Mesothelial cell of epicardium (in vitro differentiated cells): ENCODE data around the gene TMBIM4. TPM values are rescaled to one million over a fixed set of nuclear protein-coding genes. Genes with fewer than 3 reads are reported as not detected.
A peak's percentile ranks its signal among the peaks of the same experiment; 100 is the strongest.
"Not testable (repeated sequence)": the region's sequence is repeated elsewhere in the genome, so short reads cannot be mapped to it uniquely, and the experiment has no call there.

Experiments used
- DNase-seq, 2 experiments: peaks; one replicate each; pipeline ENCODE4 v3.0.0; 2021; ENCODE audit warnings: low spot score in 2 of 2; ENCODE audit not compliant: unreplicated experiment in 2 of 2
- H3K27ac Mint-ChIP-seq: 2 replicates; pipeline ENCODE4 v1.8.0; 2021; ENCODE audit warnings: mixed read lengths
- H3K27me3 Mint-ChIP-seq: 2 replicates; pipeline ENCODE4 v1.8.0; 2021; ENCODE audit warnings: low read depth, mixed read lengths
- H3K36me3 Mint-ChIP-seq: 2 replicates; pipeline ENCODE4 v1.8.0; 2021; ENCODE audit warnings: mixed read lengths
- H3K4me1 Mint-ChIP-seq: 2 replicates; pipeline ENCODE4 v1.8.0; 2021; ENCODE audit warnings: mixed read lengths
- H3K4me3 Mint-ChIP-seq: 2 replicates; pipeline ENCODE4 v1.8.0; 2021; ENCODE audit warnings: mild to moderate bottlenecking, moderate library complexity, mixed read lengths
- H3K9me3 Mint-ChIP-seq: 2 replicates; pipeline ENCODE4 v1.8.0; 2021; ENCODE audit warnings: mixed read lengths
- CTCF ChIP-seq: fragments of 200-600 bp; sonication (generic); IDR thresholded peaks from one replicate; pipeline ENCODE4 v1.5.0; 2021; ENCODE audit warnings: antibody characterized with exemption; ENCODE audit not compliant: unreplicated experiment
- total RNA-seq: library from RNA; stranded (reverse); gene quantifications from 3 replicates; pipeline ENCODE4 v1.2.1, GENCODE V29; 2021

TMBIM4 gene
- total RNA-seq, 1 donor from 2014 or later = 31.0 TPM

DNA sequence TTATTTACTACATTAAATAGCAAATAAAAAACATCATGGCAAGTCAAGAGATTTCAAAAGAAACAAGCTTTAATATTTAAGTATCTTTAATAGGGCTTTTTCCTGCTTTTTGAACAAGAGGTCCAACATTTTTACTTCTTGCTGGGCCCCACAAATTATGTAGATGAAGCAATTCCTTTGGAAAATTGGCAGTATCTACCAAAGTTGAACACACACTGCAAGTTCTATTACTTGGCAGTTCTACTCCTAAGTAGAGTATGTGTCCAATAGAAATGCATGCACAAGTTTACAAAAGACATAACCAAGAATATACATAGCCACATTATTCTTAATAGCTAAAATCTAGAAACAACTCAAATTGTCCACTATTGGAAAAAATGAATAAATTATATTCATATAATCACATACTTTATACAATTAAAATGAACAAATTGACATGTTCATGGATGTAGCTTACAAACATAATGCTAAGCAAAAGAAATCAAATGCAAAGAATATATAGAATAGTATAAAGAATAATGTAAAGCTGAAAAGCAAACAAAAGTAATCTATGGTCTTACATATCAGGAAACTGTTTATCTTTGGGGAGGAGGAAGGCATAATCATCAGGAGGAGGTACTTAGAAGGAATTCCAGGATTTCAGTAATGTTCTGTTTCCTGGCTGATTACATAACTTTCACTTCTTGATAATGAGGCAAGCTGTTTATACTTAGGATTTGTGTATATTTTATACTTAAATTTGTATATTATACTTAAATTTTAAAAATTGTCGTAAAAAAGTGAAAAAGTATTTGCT is 6.5 kb upstream of the TMBIM4 start:
- peaks cover 20% of the 10 kb centered on the region for H3K27me3 Mint-ChIP-seq
- TF ChIP-seq CTCF = no peak
- no peak for DNase-seq
- no peak overlapping the region for H3K27ac Mint-ChIP-seq
- no peaks in the 10 kb centered on the region for H3K36me3 Mint-ChIP-seq
- peaks cover 2% of the 10 kb centered on the region for H3K4me1 Mint-ChIP-seq
- H3K9me3 Mint-ChIP-seq = peaks cover 11% of the 10 kb centered on the region
- H3K4me3 Mint-ChIP-seq = no peak overlapping the region

- not testable (repeated sequence) for H3K36me3 Mint-ChIP-seq, DNase-seq, H3K27ac Mint-ChIP-seq, H3K4me1 Mint-ChIP-seq, H3K4me3 Mint-ChIP-seq
- Mint-ChIP-seq H3K27me3 (peaks cover 20% of the 10 kb centered on the region), H3K9me3 (peaks cover 11% of the 10 kb centered on the region)
These were observed 4.9 kb upstream of the TMBIM4 start for GRCh38 chr12:66174391-66175325.

- Mint-ChIP-seq H3K9me3 (peaks cover 7% of the 10 kb centered on the region), H3K4me1 (peaks cover 5% of the 10 kb centered on the region), H3K27me3 (no peaks in the 10 kb centered on the region), H3K36me3 (peaks cover 5% of the 10 kb centered on the region), H3K27ac (peak overlapping the region; percentile 97), H3K4me3 (peak overlapping the region; percentile 88)
- TF ChIP-seq CTCF = no peak
- no peak for DNase-seq
These were observed 810 bp upstream of the TMBIM4 start for GRCh38 chr12:66170606-66171005.

DNA sequence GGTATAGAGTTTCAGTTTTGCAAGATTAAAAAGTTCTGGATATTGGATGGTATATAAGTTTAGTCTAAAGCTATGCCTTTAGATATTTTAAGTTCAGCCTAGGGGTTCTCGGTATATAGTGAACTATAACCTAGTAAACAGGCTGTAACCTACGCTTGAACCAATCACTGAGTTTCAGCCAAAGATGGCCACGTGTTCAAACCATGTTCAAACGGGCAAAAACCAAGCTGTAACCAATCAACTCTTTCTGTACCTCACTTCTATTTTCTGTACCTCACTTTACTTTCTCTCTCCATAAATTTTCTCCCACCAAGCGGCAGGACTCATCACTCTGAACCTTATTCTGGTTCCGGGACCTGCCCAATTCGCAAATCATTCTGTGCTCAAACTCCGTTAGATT is 1.4 kb downstream of the TMBIM4 start:
- H3K4me3 Mint-ChIP-seq = no peak overlapping the region
- no peak for DNase-seq
- H3K9me3 Mint-ChIP-seq = peaks cover 18% of the 10 kb centered on the region
- no peak for TF ChIP-seq CTCF
- H3K27me3 Mint-ChIP-seq = no peaks in the 10 kb centered on the region
- peaks cover 15% of the 10 kb centered on the region for H3K36me3 Mint-ChIP-seq
- peak overlapping the region; percentile 97 for H3K27ac Mint-ChIP-seq
- peaks cover 5% of the 10 kb centered on the region for H3K4me1 Mint-ChIP-seq

DNA sequence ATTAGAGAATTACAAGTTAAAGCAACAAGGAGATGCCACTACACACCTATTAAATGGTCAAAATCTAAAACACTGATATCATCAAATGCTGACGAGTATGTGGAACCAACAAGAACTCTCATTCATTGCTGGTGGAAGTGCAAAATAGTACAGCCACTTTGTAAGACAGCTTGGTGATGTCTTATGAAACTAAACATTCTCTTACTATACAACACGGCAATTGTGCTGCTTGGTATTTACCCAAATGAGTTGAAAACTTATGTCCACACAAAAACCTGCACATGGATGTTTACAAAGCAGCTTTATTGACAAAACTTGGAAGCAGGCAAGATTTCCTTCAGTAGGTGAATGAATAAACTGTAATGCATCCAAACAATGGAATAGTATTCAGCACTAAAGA is 3.2 kb downstream of the TMBIM4 start:
- Mint-ChIP-seq H3K36me3 (peaks cover 17% of the 10 kb centered on the region), H3K27ac (no peak overlapping the region), H3K4me3 (no peak overlapping the region), H3K27me3 (no peaks in the 10 kb centered on the region), H3K4me1 (peaks cover 5% of the 10 kb centered on the region), H3K9me3 (peaks cover 14% of the 10 kb centered on the region)
- no peak for TF ChIP-seq CTCF
- no peak for DNase-seq

GRCh38 chr12:66165141-66165540 is 4.7 kb downstream of the TMBIM4 start:
- Mint-ChIP-seq H3K4me1 (peaks cover 5% of the 10 kb centered on the region), H3K27ac (no peak overlapping the region), H3K9me3 (peaks cover 14% of the 10 kb centered on the region), H3K4me3 (no peak overlapping the region), H3K36me3 (peaks cover 18% of the 10 kb centered on the region), H3K27me3 (no peaks in the 10 kb centered on the region)
- no peak for DNase-seq
- TF ChIP-seq CTCF = no peak
